Liver (tissue), 9 donors: Measurements from ENCODE around the gene CUEDC1. TPM values are rescaled to one million over a fixed set of nuclear protein-coding genes. Genes with fewer than 3 reads are reported as not detected.

Experiments used
- DNase-seq: peaks from one replicate; pipeline ENCODE4 v3.0.0-alpha.2; 2017; ENCODE audit warnings: low spot score
- H3K27ac ChIP-seq, 2 donors: one replicate each; pipeline ENCODE4 v1.7.0; 2013; ENCODE audit warnings: inconsistent platforms in 2 of 2, low read length in 2 of 2, control low read depth in 1 of 2, low read depth in 1 of 2, mild to moderate bottlenecking in 1 of 2
- H3K27me3 ChIP-seq, 4 donors: one replicate each; pipeline versions ENCODE4 v1.6.1 to v1.7.0; 2013; ENCODE audit warnings: low read length in 3 of 4, inconsistent platforms in 1 of 4, mild to moderate bottlenecking in 1 of 4, moderate library complexity in 1 of 4; ENCODE audit not compliant: control insufficient read depth in 4 of 4, insufficient read depth in 4 of 4
- H3K36me3 ChIP-seq, 4 donors: one replicate each; pipeline versions ENCODE4 v1.6.1 to v1.7.0; 2013; ENCODE audit warnings: low read length in 3 of 4, mild to moderate bottlenecking in 3 of 4, low read depth in 1 of 4, moderate library complexity in 1 of 4; ENCODE audit not compliant: control insufficient read depth in 4 of 4, insufficient read depth in 3 of 4
- H3K4me1 ChIP-seq, 4 donors: one replicate each; pipeline versions ENCODE4 v1.6.1 to v1.7.0; 2013; ENCODE audit warnings: low read length in 3 of 4, mild to moderate bottlenecking in 3 of 4, moderate library complexity in 1 of 4; ENCODE audit not compliant: control insufficient read depth in 4 of 4, insufficient read depth in 4 of 4
- H3K4me3 ChIP-seq, 3 donors: one replicate each; pipeline versions ENCODE4 v1.6.1 to v1.7.0; 2013; ENCODE audit warnings: low read length in 3 of 3, control low read depth in 1 of 3, low read depth in 1 of 3, mild to moderate bottlenecking in 1 of 3
- H3K9ac ChIP-seq, 2 donors: one replicate each; pipeline ENCODE4 v1.7.0; 2013; ENCODE audit warnings: low read length in 2 of 2, mild to moderate bottlenecking in 2 of 2, moderate library complexity in 2 of 2, control low read depth in 1 of 2, low read depth in 1 of 2
- H3K9me3 ChIP-seq, 4 donors: one replicate each; pipeline versions ENCODE4 v1.6.1 to v1.7.0; 2013; ENCODE audit warnings: low read length in 3 of 4; ENCODE audit not compliant: control insufficient read depth in 4 of 4
- EGR1 ChIP-seq, 2 donors: IDR thresholded peaks; 2 replicates each; pipeline ENCODE4 v1.6.1; 2016 to 2018; ENCODE audit warnings: antibody characterized with exemption in 2 of 2, low read depth in 2 of 2
- FOXA1 ChIP-seq: IDR thresholded peaks from 2 replicates; pipeline ENCODE4 v1.6.1; 2016; ENCODE audit warnings: antibody characterized with exemption
- FOXA2 ChIP-seq: IDR thresholded peaks from 2 replicates; pipeline ENCODE4 v1.6.1; 2016; ENCODE audit warnings: antibody characterized with exemption
- GABPA ChIP-seq, 2 donors: IDR thresholded peaks in 1 of 2; conservative IDR thresholded peaks in 1 of 2; 2 replicates each; pipeline ENCODE4 v1.6.1; 2016; ENCODE audit warnings: antibody characterized with exemption in 2 of 2, mild to moderate bottlenecking in 1 of 2, moderate library complexity in 1 of 2
- HNF4A ChIP-seq, 2 donors: conservative IDR thresholded peaks; 2 replicates each; pipeline ENCODE4 v1.6.1; 2016; ENCODE audit warnings: antibody characterized with exemption in 2 of 2, mild to moderate bottlenecking in 2 of 2
- HNF4G ChIP-seq: IDR thresholded peaks from 2 replicates; pipeline ENCODE4 v1.6.1; 2016; ENCODE audit warnings: antibody characterized with exemption
- JUND ChIP-seq, 2 donors: IDR thresholded peaks; 2 replicates each; pipeline ENCODE4 v1.6.1; 2016; ENCODE audit warnings: antibody characterized with exemption in 2 of 2
- NR2F2 ChIP-seq: IDR thresholded peaks from 2 replicates; pipeline ENCODE4 v1.6.1; 2016; ENCODE audit warnings: antibody characterized with exemption
- RAD21 ChIP-seq, 2 donors: IDR thresholded peaks; 2 replicates each; pipeline ENCODE4 v1.6.1; 2016; ENCODE audit warnings: antibody characterized with exemption in 2 of 2, mild to moderate bottlenecking in 2 of 2
- RXRA ChIP-seq, 2 donors: IDR thresholded peaks; 2 replicates each; pipeline ENCODE4 v1.6.1; 2017 to 2018; ENCODE audit warnings: antibody characterized with exemption in 2 of 2, mild to moderate bottlenecking in 1 of 2
- SP1 ChIP-seq: IDR thresholded peaks from 2 replicates; pipeline ENCODE4 v1.6.1; 2018; ENCODE audit warnings: antibody characterized with exemption, mild to moderate bottlenecking
- TAF1 ChIP-seq: conservative IDR thresholded peaks from 2 replicates; pipeline ENCODE4 v1.6.1; 2016; ENCODE audit warnings: antibody characterized with exemption, mild to moderate bottlenecking
- YY1 ChIP-seq: IDR thresholded peaks from 2 replicates; pipeline ENCODE4 v1.6.1; 2016; ENCODE audit warnings: antibody characterized with exemption, mild to moderate bottlenecking
- WGBS: extraction: QIAGEN DNeasy Blood & Tissue Kit; methylation state at CpG from one replicate; pipeline ENCODE4 v1.1.7; 2013; 5-methylcytosine and 5-hydroxymethylcytosine counted together
- polyA plus RNA-seq, 2 donors: library from polyadenylated mRNA; stranded (reverse) in 1 of 2; unstranded in 1 of 2; fragments of 200-250 nt in 1 of 2; fragments of >200 nt in 1 of 2; fragmentation: Nextera tagmentation in 1 of 2; extraction: Ambion mirVana in 1 of 2; gene quantifications; one replicate each; pipeline versions ENCODE4 v1.2.1 to v1.2.3, GENCODE V29; 2013 to 2015
- total RNA-seq, 2 donors: library from RNA; depleted of rRNA; stranded (reverse); fragments of >200 nt; gene quantifications; one replicate each; pipeline ENCODE4 v1.2.3, GENCODE V29; 2014
- TF ChIP-seq, protein P1 (sequence below): IDR thresholded peaks from 2 replicates; pipeline ENCODE4 v1.6.1; 2016; ENCODE audit warnings: antibody characterized with exemption, mild to moderate bottlenecking
- TF ChIP-seq, protein P2 (sequence below): IDR thresholded peaks from 2 replicates; pipeline ENCODE4 v1.6.1; 2016; ENCODE audit warnings: antibody characterized with exemption
- TF ChIP-seq, protein P3 (sequence below): IDR thresholded peaks from 2 replicates; pipeline ENCODE4 v1.6.1; 2016; ENCODE audit warnings: antibody characterized with exemption
- TF ChIP-seq, protein P4 (sequence below): IDR thresholded peaks from 2 replicates; pipeline ENCODE4 v1.6.1; 2016; ENCODE audit warnings: antibody characterized with exemption
- TF ChIP-seq, protein P5 (sequence below): fragments of 150-350 bp; IDR thresholded peaks from 2 replicates; pipeline ENCODE4 v1.5.1; 2017; ENCODE audit warnings: improper control_type of control experiment, low read depth, low read length; ENCODE audit not compliant: missing input control
- donor health status: healthy.
- donor health status: healthy.
- donor health status: healthy.
- donor health status: healthy.
- donor health status: healthy.

Gene CUEDC1
- total and polyA plus RNA-seq, 4 donors = 2.6 to 4.9 (median 3.4) TPM

DNA sequence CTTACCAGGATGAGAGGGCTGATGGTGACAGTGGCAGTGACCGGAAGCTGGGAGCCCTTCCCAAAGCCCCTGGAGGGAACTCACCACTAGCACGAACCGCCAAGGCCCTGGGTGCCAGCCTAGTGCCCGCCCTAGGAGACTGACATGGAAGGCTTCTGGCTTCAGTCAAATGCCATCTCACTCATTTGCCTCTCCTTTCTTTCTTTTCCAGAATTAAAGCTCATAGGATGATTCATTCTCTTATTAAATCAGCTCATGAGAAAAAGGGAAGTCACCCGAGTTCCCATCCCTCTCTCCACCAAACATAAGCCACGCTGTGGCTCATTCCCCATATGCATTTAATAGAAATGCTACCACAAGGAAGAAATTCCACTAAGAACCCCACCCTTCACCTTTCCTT is 12.1 kb downstream of the CUEDC1 start:
- H3K36me3 ChIP-seq = no peaks in the 10 kb centered on the region
- 88% methylated on average over 6 of the region's 6 CpGs for WGBS
- H3K9ac ChIP-seq = no peak overlapping the region
- TF ChIP-seq NR2F2 (no peak), RXRA (IDR thresholded peaks at IDR 0.05) (no peak), RAD21 (IDR thresholded peaks at IDR 0.05) (no peak), GABPA (IDR thresholded peaks at IDR 0.05 in 1 of 2, conservative IDR thresholded peaks at IDR 0.05 in 1 of 2) (no peak)
- TF ChIP-seq, protein P1, sequence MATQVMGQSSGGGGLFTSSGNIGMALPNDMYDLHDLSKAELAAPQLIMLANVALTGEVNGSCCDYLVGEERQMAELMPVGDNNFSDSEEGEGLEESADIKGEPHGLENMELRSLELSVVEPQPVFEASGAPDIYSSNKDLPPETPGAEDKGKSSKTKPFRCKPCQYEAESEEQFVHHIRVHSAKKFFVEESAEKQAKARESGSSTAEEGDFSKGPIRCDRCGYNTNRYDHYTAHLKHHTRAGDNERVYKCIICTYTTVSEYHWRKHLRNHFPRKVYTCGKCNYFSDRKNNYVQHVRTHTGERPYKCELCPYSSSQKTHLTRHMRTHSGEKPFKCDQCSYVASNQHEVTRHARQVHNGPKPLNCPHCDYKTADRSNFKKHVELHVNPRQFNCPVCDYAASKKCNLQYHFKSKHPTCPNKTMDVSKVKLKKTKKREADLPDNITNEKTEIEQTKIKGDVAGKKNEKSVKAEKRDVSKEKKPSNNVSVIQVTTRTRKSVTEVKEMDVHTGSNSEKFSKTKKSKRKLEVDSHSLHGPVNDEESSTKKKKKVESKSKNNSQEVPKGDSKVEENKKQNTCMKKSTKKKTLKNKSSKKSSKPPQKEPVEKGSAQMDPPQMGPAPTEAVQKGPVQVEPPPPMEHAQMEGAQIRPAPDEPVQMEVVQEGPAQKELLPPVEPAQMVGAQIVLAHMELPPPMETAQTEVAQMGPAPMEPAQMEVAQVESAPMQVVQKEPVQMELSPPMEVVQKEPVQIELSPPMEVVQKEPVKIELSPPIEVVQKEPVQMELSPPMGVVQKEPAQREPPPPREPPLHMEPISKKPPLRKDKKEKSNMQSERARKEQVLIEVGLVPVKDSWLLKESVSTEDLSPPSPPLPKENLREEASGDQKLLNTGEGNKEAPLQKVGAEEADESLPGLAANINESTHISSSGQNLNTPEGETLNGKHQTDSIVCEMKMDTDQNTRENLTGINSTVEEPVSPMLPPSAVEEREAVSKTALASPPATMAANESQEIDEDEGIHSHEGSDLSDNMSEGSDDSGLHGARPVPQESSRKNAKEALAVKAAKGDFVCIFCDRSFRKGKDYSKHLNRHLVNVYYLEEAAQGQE = no peak
- TF ChIP-seq, protein P2, sequence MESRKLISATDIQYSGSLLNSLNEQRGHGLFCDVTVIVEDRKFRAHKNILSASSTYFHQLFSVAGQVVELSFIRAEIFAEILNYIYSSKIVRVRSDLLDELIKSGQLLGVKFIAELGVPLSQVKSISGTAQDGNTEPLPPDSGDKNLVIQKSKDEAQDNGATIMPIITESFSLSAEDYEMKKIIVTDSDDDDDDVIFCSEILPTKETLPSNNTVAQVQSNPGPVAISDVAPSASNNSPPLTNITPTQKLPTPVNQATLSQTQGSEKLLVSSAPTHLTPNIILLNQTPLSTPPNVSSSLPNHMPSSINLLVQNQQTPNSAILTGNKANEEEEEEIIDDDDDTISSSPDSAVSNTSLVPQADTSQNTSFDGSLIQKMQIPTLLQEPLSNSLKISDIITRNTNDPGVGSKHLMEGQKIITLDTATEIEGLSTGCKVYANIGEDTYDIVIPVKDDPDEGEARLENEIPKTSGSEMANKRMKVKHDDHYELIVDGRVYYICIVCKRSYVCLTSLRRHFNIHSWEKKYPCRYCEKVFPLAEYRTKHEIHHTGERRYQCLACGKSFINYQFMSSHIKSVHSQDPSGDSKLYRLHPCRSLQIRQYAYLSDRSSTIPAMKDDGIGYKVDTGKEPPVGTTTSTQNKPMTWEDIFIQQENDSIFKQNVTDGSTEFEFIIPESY = no peak
- DNase-seq = no peak
- no peak overlapping the region for H3K4me3 ChIP-seq
- no peaks in the 10 kb centered on the region for H3K27me3 ChIP-seq
- no peaks in the 10 kb centered on the region for H3K9me3 ChIP-seq
- no peak overlapping the region for H3K27ac ChIP-seq
- H3K4me1 ChIP-seq = peaks cover 0 to 17% (median 8%) of the 10 kb centered on the region in 4 donors

DNA sequence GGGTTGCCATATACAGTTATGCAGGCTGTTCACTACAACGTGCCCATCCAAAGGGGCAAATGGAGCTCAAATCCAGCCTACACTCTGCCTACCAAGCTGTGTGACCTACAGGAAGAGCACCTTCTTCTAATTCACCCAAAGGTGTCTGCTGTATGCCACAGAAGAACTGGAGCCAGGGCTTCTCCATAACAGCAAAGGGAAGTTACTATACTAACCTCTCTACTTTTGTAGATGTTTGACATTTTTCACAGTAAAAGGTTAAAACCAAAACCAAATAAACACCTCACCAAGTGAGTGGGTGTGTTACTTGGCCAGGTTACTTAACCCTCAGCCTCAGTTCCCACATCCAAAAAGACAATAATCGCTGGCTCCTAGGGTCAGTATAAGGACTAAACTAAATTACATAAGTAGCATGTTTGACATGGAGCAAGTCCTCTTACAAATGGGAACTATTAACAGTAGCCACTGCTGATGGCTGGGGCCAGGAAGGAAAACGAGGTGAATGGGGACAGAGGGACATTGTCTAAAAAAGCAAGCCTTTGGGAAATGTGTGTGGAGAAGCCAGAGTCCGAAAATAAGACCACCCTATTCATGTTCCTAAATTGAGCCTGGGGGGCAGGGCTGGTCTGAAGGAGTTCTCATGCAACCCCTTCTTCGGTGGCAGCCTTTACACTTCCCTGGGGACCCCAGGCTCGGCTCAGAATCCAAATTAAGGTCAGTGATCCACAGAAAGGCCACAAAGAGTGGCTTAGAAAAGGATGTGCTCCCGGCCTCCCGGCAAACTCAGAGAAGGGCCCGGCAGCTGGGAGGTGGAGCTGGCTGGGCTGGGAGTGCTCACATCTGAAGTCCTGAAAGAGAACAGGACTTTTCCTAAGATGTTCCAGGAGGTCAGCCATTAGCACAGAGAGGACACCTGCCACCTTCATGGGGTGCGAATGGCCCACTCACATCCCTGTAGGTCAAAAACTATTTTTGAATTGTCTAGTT is 13.5 kb downstream of the CUEDC1 start:
- Histone ChIP-seq H3K27ac (no peak overlapping the region), H3K4me3 (no peak overlapping the region), H3K4me1 (peaks cover 2 to 10% (median 5%) of the 10 kb centered on the region in 4 donors), H3K9me3 (no peaks in the 10 kb centered on the region), H3K27me3 (no peaks in the 10 kb centered on the region), H3K9ac (no peak overlapping the region), H3K36me3 (no peaks in the 10 kb centered on the region)
- WGBS = 77% methylated on average over 10 of the region's 10 CpGs
- no peak for DNase-seq
- no peak for TF ChIP-seq TAF1
- TF ChIP-seq SP1 = no peak
- TF ChIP-seq RXRA (IDR thresholded peaks at IDR 0.05) = no peak
- TF ChIP-seq, protein P3, sequence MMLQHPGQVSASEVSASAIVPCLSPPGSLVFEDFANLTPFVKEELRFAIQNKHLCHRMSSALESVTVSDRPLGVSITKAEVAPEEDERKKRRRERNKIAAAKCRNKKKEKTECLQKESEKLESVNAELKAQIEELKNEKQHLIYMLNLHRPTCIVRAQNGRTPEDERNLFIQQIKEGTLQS = no peak
- no peak for TF ChIP-seq FOXA1
- no peak for TF ChIP-seq FOXA2
- no peak for TF ChIP-seq EGR1 (IDR thresholded peaks at IDR 0.05; ENCODE audit: low read depth in 2 of 2)
- TF ChIP-seq JUND (IDR thresholded peaks at IDR 0.05) = no peak
- no peak for TF ChIP-seq NR2F2
- no peak for TF ChIP-seq GABPA (IDR thresholded peaks at IDR 0.05 in 1 of 2, conservative IDR thresholded peaks at IDR 0.05 in 1 of 2)
- TF ChIP-seq, protein P4, sequence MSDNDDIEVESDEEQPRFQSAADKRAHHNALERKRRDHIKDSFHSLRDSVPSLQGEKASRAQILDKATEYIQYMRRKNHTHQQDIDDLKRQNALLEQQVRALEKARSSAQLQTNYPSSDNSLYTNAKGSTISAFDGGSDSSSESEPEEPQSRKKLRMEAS = no peak
- no peak for TF ChIP-seq HNF4A (conservative IDR thresholded peaks at IDR 0.05)
- TF ChIP-seq HNF4G = no peak
- TF ChIP-seq RAD21 (IDR thresholded peaks at IDR 0.05) = no peak
- TF ChIP-seq, protein P5, sequence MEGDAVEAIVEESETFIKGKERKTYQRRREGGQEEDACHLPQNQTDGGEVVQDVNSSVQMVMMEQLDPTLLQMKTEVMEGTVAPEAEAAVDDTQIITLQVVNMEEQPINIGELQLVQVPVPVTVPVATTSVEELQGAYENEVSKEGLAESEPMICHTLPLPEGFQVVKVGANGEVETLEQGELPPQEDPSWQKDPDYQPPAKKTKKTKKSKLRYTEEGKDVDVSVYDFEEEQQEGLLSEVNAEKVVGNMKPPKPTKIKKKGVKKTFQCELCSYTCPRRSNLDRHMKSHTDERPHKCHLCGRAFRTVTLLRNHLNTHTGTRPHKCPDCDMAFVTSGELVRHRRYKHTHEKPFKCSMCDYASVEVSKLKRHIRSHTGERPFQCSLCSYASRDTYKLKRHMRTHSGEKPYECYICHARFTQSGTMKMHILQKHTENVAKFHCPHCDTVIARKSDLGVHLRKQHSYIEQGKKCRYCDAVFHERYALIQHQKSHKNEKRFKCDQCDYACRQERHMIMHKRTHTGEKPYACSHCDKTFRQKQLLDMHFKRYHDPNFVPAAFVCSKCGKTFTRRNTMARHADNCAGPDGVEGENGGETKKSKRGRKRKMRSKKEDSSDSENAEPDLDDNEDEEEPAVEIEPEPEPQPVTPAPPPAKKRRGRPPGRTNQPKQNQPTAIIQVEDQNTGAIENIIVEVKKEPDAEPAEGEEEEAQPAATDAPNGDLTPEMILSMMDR = no peak
- TF ChIP-seq YY1 = no peak
- TF ChIP-seq, protein P2 = no peak
